T-cell (primary cell): ENCODE measurements around the gene E4F1. TPM values are rescaled to one million over a fixed set of nuclear protein-coding genes. Genes with fewer than 3 reads are reported as not detected.

Source experiments
- ATAC-seq, 4 experiments: fragments of 200-7000 bp in 3 of 4; fragments of 150-1000 bp in 1 of 4; cut with Tn5 transposase; replicated peaks in 1 of 4; 1 replicate in 3 of 4; 2 replicates in 1 of 4; pipeline ENCODE4 v1.10.0; 2021; ENCODE audit warnings: moderate library complexity in 3 of 4, mild to moderate bottlenecking in 2 of 4, moderate number of reproducible peaks in 1 of 4
- CTCF ChIA-PET, 2 donors: fragments of 300-600 bp; sonication (Branson Sonifier 250); formaldehyde crosslinking; loops; one replicate each; lab custom pipeline; 2022; ENCODE audit warnings: antibody characterized with exemption in 2 of 2; lab: Charles Lee
- POLR2A ChIA-PET, 2 donors: fragments of 300-600 bp; sonication (Branson Sonifier 250); formaldehyde crosslinking; loops; one replicate each; lab custom pipeline; 2022; ENCODE audit warnings: antibody characterized with exemption in 2 of 2; lab: Charles Lee
- DNase-seq, 35 experiments: peaks; one replicate each; pipeline versions ENCODE4 v3.0.0 to v3.0.0-alpha.2; 2013 to 2023
- H3K27ac ChIP-seq: one replicate; pipeline ENCODE4 v1.5.1; 2013; ENCODE audit warnings: low read length
- H3K27me3 ChIP-seq, 2 experiments: replicated peaks in 1 of 2; 1 replicate in 1 of 2; 2 replicates in 1 of 2; pipeline versions ENCODE4 v1.6.1 to v1.7.0; 2013; ENCODE audit warnings: low read length in 1 of 2, mixed read lengths in 1 of 2; ENCODE audit not compliant: control insufficient read depth in 2 of 2, insufficient read depth in 2 of 2; ENCODE audit errors: extremely low read depth in 1 of 2
- H3K36me3 ChIP-seq, 2 donors: 1 replicate in 1 of 2; 2 replicates in 1 of 2; pipeline versions ENCODE4 v1.6.1 to v1.7.0; 2013; ENCODE audit warnings: low read length in 1 of 2; ENCODE audit not compliant: control insufficient read depth in 2 of 2, insufficient read depth in 1 of 2; ENCODE audit errors: extremely low read depth in 1 of 2
- H3K4me1 ChIP-seq, 2 experiments: 1 replicate in 1 of 2; 2 replicates in 1 of 2; pipeline versions ENCODE4 v1.6.1 to v1.7.0; 2013; ENCODE audit warnings: low read length in 2 of 2, mixed read lengths in 1 of 2; ENCODE audit not compliant: insufficient read depth in 2 of 2, control insufficient read depth in 1 of 2; ENCODE audit errors: extremely low read depth in 1 of 2
- H3K4me3 ChIP-seq, 2 donors: 1 replicate in 1 of 2; 2 replicates in 1 of 2; pipeline versions ENCODE4 v1.5.1 to v1.7.0; 2013; ENCODE audit warnings: mild to moderate bottlenecking in 2 of 2, low read length in 1 of 2, moderate library complexity in 1 of 2; ENCODE audit not compliant: control insufficient read depth in 1 of 2; ENCODE audit errors: extremely low read depth in 1 of 2
- H3K9me3 ChIP-seq: 2 replicates; pipeline ENCODE4 v1.7.0; 2013
- H3K27ac Mint-ChIP-seq, 2 donors: one replicate each; pipeline ENCODE4 v1.8.0; 2020 to 2021; ENCODE audit warnings: mild to moderate bottlenecking in 2 of 2, mixed read lengths in 2 of 2
- H3K27me3 Mint-ChIP-seq, 2 donors: one replicate each; pipeline ENCODE4 v1.8.0; 2021 to 2022; ENCODE audit warnings: mixed read lengths in 2 of 2
- H3K36me3 Mint-ChIP-seq: one replicate; pipeline ENCODE4 v1.8.0; 2021; ENCODE audit warnings: mixed read lengths
- H3K4me1 Mint-ChIP-seq, 3 donors: one replicate each; pipeline ENCODE4 v1.8.0; 2020 to 2022; ENCODE audit warnings: mixed read lengths in 3 of 3, mild to moderate bottlenecking in 1 of 3
- H3K4me3 Mint-ChIP-seq, 3 donors: one replicate each; pipeline ENCODE4 v1.8.0; 2020 to 2022; ENCODE audit warnings: mild to moderate bottlenecking in 3 of 3, mixed read lengths in 3 of 3, moderate library complexity in 3 of 3
- H3K9me3 Mint-ChIP-seq, 3 donors: one replicate each; pipeline ENCODE4 v1.8.0; 2020 to 2022; ENCODE audit warnings: mixed read lengths in 3 of 3
- WGBS: methylation state at CpG from one replicate; pipeline ENCODE4 v1.1.5; 2013; ENCODE audit warnings: missing lambda C conversion rate; ENCODE audit not compliant: insufficient coverage; 5-methylcytosine and 5-hydroxymethylcytosine counted together
- total RNA-seq, 35 experiments: library from RNA in 6 of 35; stranded (reverse) in 6 of 35; fragments of 120-200 nt in 1 of 35; gene quantifications; one replicate each; pipeline versions ENCODE4 v1.2.1 to v1.2.4 and lab custom pipeline; 2013 to 2026

Gene E4F1
- total RNA-seq, 5 donors from 2014 or later (not counting 1 experiment from before 2014, with no cell fraction given), result 32.8 to 52.0 (median 47.0) TPM

DNA sequence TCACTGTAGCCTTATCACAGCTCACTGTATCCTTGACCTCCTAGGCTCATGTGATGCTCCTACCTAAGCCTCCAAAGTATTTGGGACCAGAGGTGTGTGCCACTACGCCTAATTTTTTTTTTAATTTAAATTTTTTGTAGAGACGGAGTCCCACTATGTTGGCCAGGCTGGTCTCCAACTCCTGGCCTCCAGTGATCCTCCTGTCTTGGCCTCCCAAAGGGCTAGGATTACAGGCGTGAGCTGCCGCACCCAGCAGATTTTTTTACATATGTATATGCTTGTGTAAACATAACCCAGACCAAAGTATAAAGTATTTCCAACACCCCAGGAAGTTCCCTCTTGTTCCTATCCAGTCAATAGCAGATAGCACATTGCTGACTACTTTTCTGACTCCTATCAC is 7.1 kb upstream of the E4F1 start:
- H3K4me3 ChIP-seq, result no peak overlapping the region
- H3K9me3 Mint-ChIP-seq, result no peaks in the 10 kb centered on the region
- no peak overlapping the region for H3K27ac Mint-ChIP-seq
- H3K36me3 ChIP-seq, result peaks cover 9 to 13% of the 10 kb centered on the region in 2 donors
- H3K27me3 ChIP-seq, result no peaks in the 10 kb centered on the region
- no peaks in the 10 kb centered on the region for H3K9me3 ChIP-seq
- ATAC-seq (no peak), DNase-seq (no peak)
- H3K27me3 Mint-ChIP-seq, result no peaks in the 10 kb centered on the region
- peak overlapping the region; percentile 57 to 78 (median 59) for H3K4me3 Mint-ChIP-seq
- POLR2A ChIA-PET, result no interaction called here
- peaks cover 2% of the 10 kb centered on the region for H3K36me3 Mint-ChIP-seq
- 100% methylated on average over 2 of the region's 4 CpGs for WGBS
- CTCF ChIA-PET, result no interaction called here
- H3K4me1 ChIP-seq, result peaks cover 6 to 29% of the 10 kb centered on the region in 2 experiments
- H3K27ac ChIP-seq, result no peak overlapping the region
- peaks cover 12 to 17% (median 16%) of the 10 kb centered on the region in 3 donors for H3K4me1 Mint-ChIP-seq

DNA sequence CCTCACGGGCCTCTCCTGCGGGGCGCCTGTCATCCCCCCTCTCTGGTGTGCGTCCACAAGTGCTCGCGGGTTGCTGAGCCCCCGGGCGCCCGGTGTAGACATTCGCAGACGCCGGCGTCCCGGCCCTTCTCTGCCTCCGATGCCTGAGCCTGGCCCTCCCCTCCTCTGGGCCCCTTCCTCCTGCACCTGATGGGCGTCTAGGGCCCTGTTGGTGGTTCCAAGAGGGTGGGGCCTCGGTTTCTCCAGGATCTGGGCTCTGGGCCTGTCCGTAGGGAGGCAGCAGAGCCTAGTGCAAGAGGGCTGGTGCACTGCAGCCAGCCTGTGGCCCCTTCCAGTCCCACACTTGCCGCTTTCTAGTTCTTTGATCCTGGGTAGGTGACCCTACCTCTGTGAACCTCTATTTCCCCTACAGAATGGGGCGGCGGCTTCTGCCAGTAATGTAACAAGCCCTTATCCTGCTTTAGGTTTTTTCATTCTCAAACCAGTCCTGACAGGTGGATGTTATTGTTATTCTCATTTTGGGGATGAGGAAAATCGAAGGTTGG is 623 bp downstream of the E4F1 start:
- WGBS, result under 1% methylated on average over 10 of the region's 22 CpGs
- peak overlapping the region; percentile 68 to 77 (median 77) for H3K4me3 Mint-ChIP-seq
- peaks cover 0 to 11% of the 10 kb centered on the region in 2 experiments for H3K27me3 ChIP-seq

DNA sequence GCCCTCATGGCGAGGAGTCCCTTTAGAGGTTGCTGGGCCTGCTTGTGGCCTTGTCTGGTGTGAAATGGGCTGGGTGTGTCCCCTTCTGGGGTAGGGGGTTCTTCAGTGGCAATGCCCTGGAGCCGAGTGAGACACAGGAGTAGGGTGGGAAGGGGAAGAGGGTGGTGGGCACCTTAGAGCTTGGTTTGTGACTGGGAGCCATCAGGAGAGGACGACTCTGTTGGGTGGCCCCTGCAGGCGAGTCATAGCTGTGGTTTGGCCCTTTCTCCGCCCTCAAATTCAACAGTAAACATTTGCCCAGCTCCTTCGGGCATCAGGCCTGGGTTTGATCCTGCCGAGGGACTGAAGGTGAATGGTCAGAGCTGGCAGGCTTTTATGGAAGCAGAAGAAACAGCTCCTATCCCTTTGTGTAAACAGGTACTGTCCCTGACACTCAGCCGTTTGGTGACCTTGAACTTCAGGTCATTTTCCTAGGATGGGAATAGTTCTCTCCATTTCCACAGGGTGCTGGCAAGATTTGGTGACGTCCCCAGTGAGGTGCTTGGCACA is 2.9 kb downstream of the E4F1 start:
- Histone ChIP-seq H3K36me3 (peaks cover 21 to 32% of the 10 kb centered on the region in 2 donors), H3K27ac (no peak overlapping the region), H3K4me1 (peaks cover 3 to 31% of the 10 kb centered on the region in 2 experiments), H3K9me3 (no peaks in the 10 kb centered on the region), H3K27me3 (peaks cover 0 to 14% of the 10 kb centered on the region in 2 experiments), H3K4me3 (no peak overlapping the region)
- ATAC-seq, result no peak
- Mint-ChIP-seq H3K27ac (no peak overlapping the region), H3K4me1 (peaks cover 6 to 28% (median 20%) of the 10 kb centered on the region in 3 donors), H3K4me3 (peak overlapping the region; percentile 29 to 49 (median 39)), H3K9me3 (no peaks in the 10 kb centered on the region), H3K36me3 (peaks cover 10% of the 10 kb centered on the region), H3K27me3 (no peaks in the 10 kb centered on the region)
- ChIA-PET POLR2A (no interaction called here), CTCF (interaction anchor here in 1 of 2 donors (1.2 kb wide), 1 partner anchor 25 kb away, joined by 3 read pairs; the partner anchor contains the start of gene ECI1)
- DNase-seq, result no peak
- 66% methylated on average over 3 of the region's 9 CpGs for WGBS

More for the DNA sequence above, 623 bp downstream of the E4F1 start:
- H3K9me3 ChIP-seq, result no peaks in the 10 kb centered on the region
- ATAC-seq, result peak; percentile 16 to 30 (median 24)
- Mint-ChIP-seq H3K27ac (peak overlapping the region in 1 of 2 donors; percentile 3), H3K4me1 (peaks cover 6 to 28% (median 20%) of the 10 kb centered on the region in 3 donors), H3K36me3 (no peaks in the 10 kb centered on the region), H3K27me3 (no peaks in the 10 kb centered on the region), H3K9me3 (no peaks in the 10 kb centered on the region)
- POLR2A ChIA-PET, result no interaction called here
- peak overlapping the region; percentile 70 to 93 for H3K4me3 ChIP-seq
- H3K4me1 ChIP-seq, result peaks cover 3 to 31% of the 10 kb centered on the region in 2 experiments
- H3K27ac ChIP-seq, result peak overlapping the region; percentile 55
- DNase-seq, result peak in 15 of 35 experiments; percentile 5 to 38 (median 20)
- CTCF ChIA-PET, result no interaction called here
- peaks cover 13 to 16% of the 10 kb centered on the region in 2 donors for H3K36me3 ChIP-seq

DNA sequence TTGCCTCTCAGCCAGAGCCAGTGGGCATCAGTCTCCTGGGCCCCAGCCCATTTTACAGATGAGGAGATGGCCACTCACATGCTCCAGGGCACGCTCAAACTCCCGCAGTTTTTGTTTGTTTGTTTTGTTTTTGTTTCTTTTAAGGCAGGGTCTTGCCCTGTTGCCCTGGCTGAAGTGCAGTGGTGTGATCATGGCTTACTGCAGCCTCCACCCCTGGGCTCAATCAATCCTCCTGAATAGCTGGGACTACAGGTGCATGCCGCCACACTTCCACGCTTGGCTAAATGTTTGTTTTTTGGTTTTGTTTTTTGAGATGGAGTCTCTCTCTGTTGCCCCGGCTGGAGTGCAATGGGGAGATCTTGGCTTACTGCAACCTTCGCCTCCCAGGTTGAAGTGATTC is 3.5 kb downstream of the E4F1 start:
- H3K27ac ChIP-seq, result no peak overlapping the region
- H3K9me3 ChIP-seq, result no peaks in the 10 kb centered on the region
- DNase-seq, result no peak
- Mint-ChIP-seq H3K36me3 (peaks cover 16% of the 10 kb centered on the region), H3K27me3 (no peaks in the 10 kb centered on the region), H3K4me1 (peaks cover 6 to 28% (median 20%) of the 10 kb centered on the region in 3 donors), H3K9me3 (no peaks in the 10 kb centered on the region), H3K4me3 (no peak overlapping the region), H3K27ac (no peak overlapping the region)
- whole genome bisulfite sequencing, result 98% methylated on average over 4 of the region's 6 CpGs
- no peak for ATAC-seq
- POLR2A ChIA-PET, result no interaction called here
- H3K4me1 ChIP-seq, result peaks cover 3 to 31% of the 10 kb centered on the region in 2 experiments
- peaks cover 0 to 18% of the 10 kb centered on the region in 2 experiments for H3K27me3 ChIP-seq
- H3K36me3 ChIP-seq, result peaks cover 21 to 37% of the 10 kb centered on the region in 2 donors
- CTCF ChIA-PET, result interaction anchor here in 1 of 2 donors (1.2 kb wide), 1 partner anchor 24 kb away, joined by 3 read pairs; the partner anchor contains the start of gene ECI1
- H3K4me3 ChIP-seq, result no peak overlapping the region

DNA sequence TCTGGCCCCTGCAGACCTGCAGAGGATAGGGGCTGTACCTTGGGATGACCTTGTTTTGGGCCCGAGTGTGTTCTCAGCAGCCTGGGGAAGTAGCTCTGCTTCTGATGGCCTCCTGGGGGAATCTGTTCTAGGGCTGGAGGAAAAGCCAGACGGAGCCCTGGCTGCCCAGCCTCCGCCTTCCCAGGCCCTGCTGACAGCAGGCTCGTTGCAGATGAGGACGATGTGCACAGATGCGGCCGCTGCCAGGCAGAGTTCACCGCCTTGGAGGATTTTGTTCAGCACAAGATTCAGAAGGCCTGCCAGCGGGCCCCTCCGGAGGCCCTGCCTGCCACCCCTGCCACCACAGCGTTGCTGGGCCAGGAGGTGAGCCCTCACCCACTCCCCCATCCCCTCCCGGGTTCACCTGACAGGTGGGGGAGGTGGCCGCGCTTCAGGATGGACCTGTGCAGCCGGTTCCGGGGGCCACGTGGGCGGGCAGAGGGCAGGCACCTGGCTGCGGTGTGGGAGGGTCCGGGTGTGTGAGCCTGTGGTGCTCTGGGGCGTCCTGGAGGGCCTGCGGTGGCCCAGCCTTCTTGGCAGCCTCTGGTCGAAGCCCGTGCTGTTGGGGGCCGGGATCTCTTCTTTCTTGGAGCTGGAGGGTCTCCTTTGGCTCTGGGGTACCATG is 4.9 kb downstream of the E4F1 start:
- Histone ChIP-seq H3K4me1 (peaks cover 3 to 23% of the 10 kb centered on the region in 2 experiments), H3K9me3 (no peaks in the 10 kb centered on the region), H3K36me3 (peaks cover 31 to 51% of the 10 kb centered on the region in 2 donors), H3K27me3 (peaks cover 0 to 27% of the 10 kb centered on the region in 2 experiments), H3K27ac (no peak overlapping the region), H3K4me3 (no peak overlapping the region)
- WGBS, result 92% methylated on average over 20 of the region's 25 CpGs
- H3K36me3 Mint-ChIP-seq, result peaks cover 18% of the 10 kb centered on the region
- POLR2A ChIA-PET, result no interaction called here
- DNase-seq (no peak), ATAC-seq (no peak)
- no peaks in the 10 kb centered on the region for H3K27me3 Mint-ChIP-seq
- H3K27ac Mint-ChIP-seq, result no peak overlapping the region
- CTCF ChIA-PET, result no interaction called here
- no peaks in the 10 kb centered on the region for H3K9me3 Mint-ChIP-seq
- peaks cover 6 to 28% (median 20%) of the 10 kb centered on the region in 3 donors for H3K4me1 Mint-ChIP-seq
- no peak overlapping the region for H3K4me3 Mint-ChIP-seq

DNA sequence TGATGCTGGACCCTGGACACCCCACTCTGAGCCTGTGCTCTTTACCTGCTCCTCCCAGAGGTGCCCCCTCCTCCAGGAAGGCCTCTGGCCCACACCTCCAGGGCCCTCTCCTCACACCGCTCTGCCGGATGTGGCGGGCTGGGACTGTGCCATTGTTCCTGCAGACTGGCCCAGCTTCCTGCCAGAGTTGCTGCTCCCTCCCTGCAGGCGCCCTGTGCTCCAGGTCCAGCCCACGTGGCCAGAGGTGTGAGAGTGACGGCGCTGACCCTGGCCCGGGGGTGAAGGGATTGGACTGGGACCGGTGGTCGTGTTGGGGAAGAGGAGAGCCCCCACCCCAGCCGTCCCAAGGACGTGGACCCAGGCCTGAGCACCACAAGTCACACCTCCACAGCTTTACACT is 5.7 kb downstream of the E4F1 start:
- H3K27me3 Mint-ChIP-seq, result no peaks in the 10 kb centered on the region
- Histone ChIP-seq H3K27me3 (peaks cover 0 to 26% of the 10 kb centered on the region in 2 experiments), H3K27ac (no peak overlapping the region), H3K4me1 (peaks cover 3 to 18% of the 10 kb centered on the region in 2 experiments), H3K36me3 (peaks cover 31 to 58% of the 10 kb centered on the region in 2 donors), H3K4me3 (no peak overlapping the region), H3K9me3 (no peaks in the 10 kb centered on the region)
- ATAC-seq (no peak), DNase-seq (no peak)
- POLR2A ChIA-PET, result no interaction called here
- H3K4me1 Mint-ChIP-seq, result peaks cover 6 to 25% (median 18%) of the 10 kb centered on the region in 3 donors
- CTCF ChIA-PET, result no interaction called here
- WGBS, result 95% methylated on average over 7 of the region's 12 CpGs
- no peak overlapping the region for H3K27ac Mint-ChIP-seq
- no peak overlapping the region for H3K4me3 Mint-ChIP-seq
- H3K36me3 Mint-ChIP-seq, result peaks cover 22% of the 10 kb centered on the region
- no peaks in the 10 kb centered on the region for H3K9me3 Mint-ChIP-seq
